ENCODE results near the gene KIAA1217.

DNA sequence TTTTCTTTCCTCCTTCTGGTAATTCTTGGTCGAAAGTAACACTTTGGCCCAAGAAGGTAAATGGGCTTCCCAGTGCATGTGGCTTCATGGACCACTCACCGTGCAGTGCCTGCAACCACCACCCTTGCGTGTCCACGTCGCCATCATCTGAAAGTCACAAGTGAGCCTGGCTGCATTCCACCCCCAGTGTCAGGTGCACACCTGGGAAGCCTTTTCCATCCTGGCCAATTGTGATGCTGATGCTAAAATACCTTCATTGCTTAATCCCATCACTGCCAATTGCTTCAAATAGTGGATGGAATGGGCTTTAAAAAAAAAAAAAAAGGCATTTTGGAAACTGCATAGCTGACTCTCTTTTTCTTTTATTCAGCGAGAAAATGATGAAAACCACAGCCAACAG, 285.8 kb downstream of the KIAA1217 start:
- TF ChIP-seq, protein P1, sequence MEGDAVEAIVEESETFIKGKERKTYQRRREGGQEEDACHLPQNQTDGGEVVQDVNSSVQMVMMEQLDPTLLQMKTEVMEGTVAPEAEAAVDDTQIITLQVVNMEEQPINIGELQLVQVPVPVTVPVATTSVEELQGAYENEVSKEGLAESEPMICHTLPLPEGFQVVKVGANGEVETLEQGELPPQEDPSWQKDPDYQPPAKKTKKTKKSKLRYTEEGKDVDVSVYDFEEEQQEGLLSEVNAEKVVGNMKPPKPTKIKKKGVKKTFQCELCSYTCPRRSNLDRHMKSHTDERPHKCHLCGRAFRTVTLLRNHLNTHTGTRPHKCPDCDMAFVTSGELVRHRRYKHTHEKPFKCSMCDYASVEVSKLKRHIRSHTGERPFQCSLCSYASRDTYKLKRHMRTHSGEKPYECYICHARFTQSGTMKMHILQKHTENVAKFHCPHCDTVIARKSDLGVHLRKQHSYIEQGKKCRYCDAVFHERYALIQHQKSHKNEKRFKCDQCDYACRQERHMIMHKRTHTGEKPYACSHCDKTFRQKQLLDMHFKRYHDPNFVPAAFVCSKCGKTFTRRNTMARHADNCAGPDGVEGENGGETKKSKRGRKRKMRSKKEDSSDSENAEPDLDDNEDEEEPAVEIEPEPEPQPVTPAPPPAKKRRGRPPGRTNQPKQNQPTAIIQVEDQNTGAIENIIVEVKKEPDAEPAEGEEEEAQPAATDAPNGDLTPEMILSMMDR (IDR thresholded peaks at IDR 0.05) = no peak
- TF ChIP-seq NFATC4 (CRISPR knock-in tag; IDR thresholded peaks at IDR 0.05) = no peak
- TF ChIP-seq, protein P2, sequence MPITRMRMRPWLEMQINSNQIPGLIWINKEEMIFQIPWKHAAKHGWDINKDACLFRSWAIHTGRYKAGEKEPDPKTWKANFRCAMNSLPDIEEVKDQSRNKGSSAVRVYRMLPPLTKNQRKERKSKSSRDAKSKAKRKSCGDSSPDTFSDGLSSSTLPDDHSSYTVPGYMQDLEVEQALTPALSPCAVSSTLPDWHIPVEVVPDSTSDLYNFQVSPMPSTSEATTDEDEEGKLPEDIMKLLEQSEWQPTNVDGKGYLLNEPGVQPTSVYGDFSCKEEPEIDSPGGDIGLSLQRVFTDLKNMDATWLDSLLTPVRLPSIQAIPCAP (CRISPR knock-in tag; IDR thresholded peaks at IDR 0.05) = no peak
- TF ChIP-seq, protein P3, sequence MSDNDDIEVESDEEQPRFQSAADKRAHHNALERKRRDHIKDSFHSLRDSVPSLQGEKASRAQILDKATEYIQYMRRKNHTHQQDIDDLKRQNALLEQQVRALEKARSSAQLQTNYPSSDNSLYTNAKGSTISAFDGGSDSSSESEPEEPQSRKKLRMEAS (CRISPR knock-in tag; IDR thresholded peaks at IDR 0.05) = no peak
- no peak for TF ChIP-seq RELA (CRISPR knock-in tag; IDR thresholded peaks at IDR 0.05; ENCODE audit: borderline replicate concordance)
